Nephron (organoid): Measurements from ENCODE around the gene PSRC1.

Source experiments
- H3K27ac Mint-ChIP-seq, 3 experiments: 2 replicates each; pipeline ENCODE4 v1.8.0; 2020; ENCODE audit warnings: mixed read lengths in 3 of 3, mild to moderate bottlenecking in 2 of 3, moderate library complexity in 1 of 3
- H3K27me3 Mint-ChIP-seq: 2 replicates; pipeline ENCODE4 v1.8.0; 2021; ENCODE audit warnings: low read depth, mild to moderate bottlenecking, moderate library complexity, mixed read lengths
- H3K36me3 Mint-ChIP-seq: 2 replicates; pipeline ENCODE4 v1.8.0; 2020; ENCODE audit warnings: low read depth, mixed read lengths
- H3K4me1 Mint-ChIP-seq: 2 replicates; pipeline ENCODE4 v1.8.0; 2020; ENCODE audit warnings: mixed read lengths
- H3K4me3 Mint-ChIP-seq, 3 experiments: 2 replicates each; pipeline ENCODE4 v1.8.0; 2020; ENCODE audit warnings: mild to moderate bottlenecking in 3 of 3, mixed read lengths in 3 of 3, moderate library complexity in 2 of 3
- H3K9me3 Mint-ChIP-seq: 2 replicates; pipeline ENCODE4 v1.8.0; 2020; ENCODE audit warnings: mixed read lengths
- TF ChIP-seq, protein P1 (sequence below), 3 experiments: fragments of 200-600 bp; sonication (generic); IDR thresholded peaks; one replicate each; pipeline ENCODE4 v1.5.0; 2021; ENCODE audit warnings: antibody characterized with exemption in 3 of 3; ENCODE audit not compliant: unreplicated experiment in 3 of 3

The PSRC1 gene

GRCh38 chr1:109267743-109268300, 15.1 kb downstream of the PSRC1 start:
- TF ChIP-seq, protein P1, sequence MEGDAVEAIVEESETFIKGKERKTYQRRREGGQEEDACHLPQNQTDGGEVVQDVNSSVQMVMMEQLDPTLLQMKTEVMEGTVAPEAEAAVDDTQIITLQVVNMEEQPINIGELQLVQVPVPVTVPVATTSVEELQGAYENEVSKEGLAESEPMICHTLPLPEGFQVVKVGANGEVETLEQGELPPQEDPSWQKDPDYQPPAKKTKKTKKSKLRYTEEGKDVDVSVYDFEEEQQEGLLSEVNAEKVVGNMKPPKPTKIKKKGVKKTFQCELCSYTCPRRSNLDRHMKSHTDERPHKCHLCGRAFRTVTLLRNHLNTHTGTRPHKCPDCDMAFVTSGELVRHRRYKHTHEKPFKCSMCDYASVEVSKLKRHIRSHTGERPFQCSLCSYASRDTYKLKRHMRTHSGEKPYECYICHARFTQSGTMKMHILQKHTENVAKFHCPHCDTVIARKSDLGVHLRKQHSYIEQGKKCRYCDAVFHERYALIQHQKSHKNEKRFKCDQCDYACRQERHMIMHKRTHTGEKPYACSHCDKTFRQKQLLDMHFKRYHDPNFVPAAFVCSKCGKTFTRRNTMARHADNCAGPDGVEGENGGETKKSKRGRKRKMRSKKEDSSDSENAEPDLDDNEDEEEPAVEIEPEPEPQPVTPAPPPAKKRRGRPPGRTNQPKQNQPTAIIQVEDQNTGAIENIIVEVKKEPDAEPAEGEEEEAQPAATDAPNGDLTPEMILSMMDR (IDR thresholded peaks at IDR 0.05; ENCODE audit: unreplicated experiment in 3 of 3), result no peak
- Mint-ChIP-seq H3K9me3 (no peaks in the 10 kb centered on the region), H3K27me3 (peaks cover 4% of the 10 kb centered on the region), H3K4me3 (no peak overlapping the region), H3K4me1 (peaks cover 9% of the 10 kb centered on the region), H3K27ac (no peak overlapping the region), H3K36me3 (peaks cover 25% of the 10 kb centered on the region)

DNA sequence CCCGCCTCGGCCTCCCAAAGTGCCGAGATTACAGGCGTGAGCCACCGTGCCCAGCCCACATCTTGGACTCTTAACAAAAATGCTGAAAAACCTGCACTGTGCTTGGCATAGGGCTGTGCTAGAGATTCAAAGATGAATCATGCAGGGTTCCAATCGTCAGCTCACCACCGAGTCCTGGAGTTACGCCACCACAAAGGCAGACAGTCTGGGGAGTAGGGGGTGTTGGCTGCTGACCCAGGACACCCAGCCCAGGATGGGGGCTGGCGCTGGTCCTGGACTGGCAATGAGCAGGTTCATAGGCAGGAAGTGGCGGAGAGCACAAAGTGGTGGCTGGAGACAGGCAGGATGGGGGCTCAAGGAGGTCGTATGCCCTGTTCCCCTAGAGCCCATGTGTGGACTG, 16.0 kb downstream of the PSRC1 start:
- peaks cover 6% of the 10 kb centered on the region for H3K4me1 Mint-ChIP-seq
- no peaks in the 10 kb centered on the region for H3K9me3 Mint-ChIP-seq
- H3K27ac Mint-ChIP-seq, result no peak overlapping the region
- H3K36me3 Mint-ChIP-seq, result peaks cover 25% of the 10 kb centered on the region
- H3K27me3 Mint-ChIP-seq, result peaks cover 4% of the 10 kb centered on the region
- TF ChIP-seq, protein P1 (IDR thresholded peaks at IDR 0.05; ENCODE audit: unreplicated experiment in 3 of 3), result no peak
- no peak overlapping the region for H3K4me3 Mint-ChIP-seq

DNA sequence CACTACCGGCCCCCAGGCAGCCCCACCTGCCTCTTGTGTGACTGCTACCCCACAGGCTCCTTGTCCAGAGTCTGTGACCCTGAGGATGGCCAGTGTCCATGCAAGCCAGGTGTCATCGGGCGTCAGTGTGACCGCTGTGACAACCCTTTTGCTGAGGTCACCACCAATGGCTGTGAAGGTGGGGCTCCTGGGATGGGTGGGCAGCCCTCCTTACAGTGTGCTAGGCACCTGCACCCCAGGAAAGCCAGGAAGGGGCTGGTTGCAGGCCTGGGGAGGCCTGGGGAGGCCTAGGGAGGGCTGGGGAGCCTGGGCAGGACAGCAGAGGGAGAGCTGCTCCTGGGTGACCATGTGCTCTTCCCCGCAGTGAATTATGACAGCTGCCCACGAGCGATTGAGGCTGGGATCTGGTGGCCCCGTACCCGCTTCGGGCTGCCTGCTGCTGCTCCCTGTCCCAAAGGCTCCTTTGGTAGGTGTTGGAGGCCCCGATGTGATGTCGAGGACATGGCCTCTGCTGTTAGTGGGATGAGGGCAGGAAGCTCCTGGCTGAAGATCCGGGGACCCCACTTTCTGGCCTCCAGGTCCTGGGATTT, 17.1 kb downstream of the PSRC1 start:
- H3K4me1 Mint-ChIP-seq, result no peaks in the 10 kb centered on the region
- H3K9me3 Mint-ChIP-seq, result no peaks in the 10 kb centered on the region
- peaks cover 2% of the 10 kb centered on the region for H3K27me3 Mint-ChIP-seq
- no peak overlapping the region for H3K27ac Mint-ChIP-seq
- TF ChIP-seq, protein P1 (IDR thresholded peaks at IDR 0.05; ENCODE audit: unreplicated experiment in 3 of 3), result no peak
- no peak overlapping the region for H3K4me3 Mint-ChIP-seq
- peaks cover 21% of the 10 kb centered on the region for H3K36me3 Mint-ChIP-seq

- H3K27ac Mint-ChIP-seq, result no peak overlapping the region
- H3K4me3 Mint-ChIP-seq, result no peak overlapping the region
- no peaks in the 10 kb centered on the region for H3K4me1 Mint-ChIP-seq
- no peaks in the 10 kb centered on the region for H3K9me3 Mint-ChIP-seq
- H3K27me3 Mint-ChIP-seq, result no peaks in the 10 kb centered on the region
- peaks cover 15% of the 10 kb centered on the region for H3K36me3 Mint-ChIP-seq
- TF ChIP-seq, protein P1 (IDR thresholded peaks at IDR 0.05; ENCODE audit: unreplicated experiment in 3 of 3), result no peak
Observed at GRCh38 chr1:109265016-109265415, 17.9 kb downstream of the PSRC1 start.

GRCh38 chr1:109264379-109264755, 18.6 kb downstream of the PSRC1 start:
- no peaks in the 10 kb centered on the region for H3K9me3 Mint-ChIP-seq
- TF ChIP-seq, protein P1 (IDR thresholded peaks at IDR 0.05; ENCODE audit: unreplicated experiment in 3 of 3), result no peak
- H3K36me3 Mint-ChIP-seq, result peaks cover 11% of the 10 kb centered on the region
- no peak overlapping the region for H3K4me3 Mint-ChIP-seq
- H3K27ac Mint-ChIP-seq, result no peak overlapping the region
- no peaks in the 10 kb centered on the region for H3K4me1 Mint-ChIP-seq
- H3K27me3 Mint-ChIP-seq, result no peaks in the 10 kb centered on the region
